ENCODE measurements around the gene ZNF660.

GRCh38 chr3:44647771-44648170 is 63.0 kb downstream of the ZNF660 start:
- TF ChIP-seq CTCF (IDR thresholded peaks at IDR 0.05; ENCODE audit: low read depth, low read length, poor library complexity, severe bottlenecking) (no peak), EZH2phosphoT487 (IDR thresholded peaks at IDR 0.05; ENCODE audit: borderline replicate concordance, low read length) (no peak)

Measured in DOHH2 (cell line).